HT-29 (cell line): ENCODE results near the gene PIGK. TPM values are rescaled to one million over a fixed set of nuclear protein-coding genes. Genes with fewer than 3 reads are reported as not detected.
A peak's percentile ranks its signal among the peaks of the same experiment; 100 is the strongest.
"Not testable (repeated sequence)": the region's sequence is repeated elsewhere in the genome, so short reads cannot be mapped to it uniquely, and the experiment has no call there.

Experiments
- DNase-seq: peaks from one replicate; pipeline ENCODE4 v3.0.0-alpha.2; 2015; ENCODE audit warnings: low spot score
- total RNA-seq: library from RNA; depleted of rRNA; stranded (reverse); fragments of >200 nt; shearing (Covaris generic); gene quantifications from 2 replicates; pipeline ENCODE4 v1.2.3, GENCODE V29; 2014; rRNA removed

PIGK gene
- 4.8 and 6.0 TPM in 2 replicates for total RNA-seq

DNA sequence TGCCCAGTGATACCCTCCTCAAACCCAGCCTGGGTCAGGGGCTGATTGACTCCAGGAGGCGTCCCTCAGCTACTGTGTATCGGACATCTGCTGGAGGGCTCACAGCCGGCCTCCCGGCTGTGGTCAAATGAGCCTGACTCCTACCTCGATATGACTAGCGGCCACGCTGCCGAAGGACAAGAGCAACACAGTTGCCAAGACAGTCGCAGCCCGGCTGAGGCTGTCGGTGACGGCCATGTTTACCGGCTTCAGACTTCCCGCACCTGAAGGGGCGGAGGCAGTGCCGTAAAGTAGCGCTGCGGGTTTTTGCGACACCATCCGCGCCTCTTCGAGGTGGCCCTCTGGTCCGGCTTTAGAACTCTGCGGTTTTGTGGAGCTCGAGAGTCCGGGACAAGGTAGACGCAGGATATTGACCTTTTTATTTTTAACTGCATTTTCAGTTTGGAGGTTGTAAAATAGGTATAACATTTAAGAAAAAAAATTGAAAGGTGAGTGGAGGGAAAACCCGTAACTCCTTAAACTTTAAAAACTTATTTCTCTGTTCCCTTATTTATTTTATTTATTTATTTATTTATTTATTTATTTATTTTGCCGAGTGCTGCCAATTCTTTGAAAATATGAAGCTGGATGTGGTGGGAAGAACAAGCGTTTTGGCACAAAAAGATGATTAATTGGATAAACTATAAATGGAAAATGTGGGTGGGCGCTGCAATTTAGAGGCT lies at the start of gene PIGK:
Gene PIGK, minus strand, starts transcription at position 265 of the 722 bp plus-strand sequence. Its CDS starts 28 bp downstream, at position 237.
- DNase-seq = peak; percentile 92

- DNase-seq = no peak
These were observed 47.8 kb upstream of the PIGK start for GRCh38 chr1:77267035-77267434.

GRCh38 chr1:77265180-77265579 lies 46.0 kb upstream of the PIGK start:
- no peak for DNase-seq

- no peak for DNase-seq
These were observed 44.5 kb upstream of the PIGK start for GRCh38 chr1:77263708-77264107.

DNA sequence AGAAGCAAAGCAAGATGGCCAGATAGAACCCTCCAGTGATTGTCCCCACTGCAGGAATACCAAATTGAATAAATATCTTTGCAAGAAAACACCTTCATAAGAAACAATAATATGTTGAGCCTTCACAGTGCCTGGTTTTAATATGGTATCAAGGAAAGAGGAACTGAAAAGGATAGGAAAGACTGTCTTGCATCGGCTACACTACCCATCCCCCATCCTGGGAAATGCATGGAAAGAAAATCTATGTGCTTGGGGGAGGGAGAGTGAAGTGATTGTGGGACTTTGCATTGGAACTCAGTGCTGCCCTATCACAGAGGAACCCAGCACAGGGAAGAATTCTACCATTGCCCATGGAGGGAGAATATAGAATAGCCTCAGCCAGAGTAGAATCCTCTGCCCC lies 34.0 kb upstream of the PIGK start:
- no peak for DNase-seq

GRCh38 chr1:77250126-77250525 lies 30.9 kb upstream of the PIGK start:
- DNase-seq = no peak

- DNase-seq = no peak
These were observed 26.6 kb upstream of the PIGK start for GRCh38 chr1:77245830-77246229.

DNA sequence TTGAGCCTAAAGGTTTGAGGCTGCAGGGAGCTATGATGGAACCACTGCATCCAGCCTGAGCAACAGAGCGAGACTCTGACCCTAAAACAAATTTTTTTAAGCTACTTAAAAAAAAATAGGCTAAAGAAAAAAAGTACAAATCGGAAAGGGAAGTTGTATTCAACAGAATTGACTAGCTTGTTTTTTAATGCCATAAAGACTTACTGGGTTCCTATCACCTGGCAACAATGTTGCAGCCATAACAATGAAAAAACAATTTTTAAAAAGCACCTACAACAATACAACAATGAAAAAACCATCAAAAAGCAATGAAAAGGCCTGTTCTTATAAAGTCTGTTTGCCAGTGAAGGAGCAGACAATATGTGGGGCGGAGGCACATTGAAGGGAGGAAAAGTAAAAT lies 20.1 kb upstream of the PIGK start:
- DNase-seq = no peak

DNA sequence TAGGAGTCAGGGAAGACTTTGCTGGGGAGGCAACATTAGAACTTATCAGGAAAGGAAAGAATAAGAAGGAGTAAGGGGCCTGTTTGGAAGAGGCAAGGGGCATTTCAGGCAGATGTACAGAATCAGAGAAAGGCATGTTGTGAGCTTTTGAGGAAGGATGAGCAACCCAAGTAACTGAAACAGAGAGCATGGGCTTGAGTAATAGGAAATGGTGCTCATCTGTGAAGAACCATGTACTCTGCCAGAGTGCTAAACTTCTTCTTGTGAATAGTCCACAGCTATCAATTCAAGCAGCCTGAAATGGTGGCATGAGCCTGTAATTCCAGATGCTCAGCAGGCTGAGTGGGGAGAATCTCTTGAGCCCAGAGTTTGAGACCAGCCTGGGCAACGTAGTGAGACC lies 19.2 kb upstream of the PIGK start:
- no peak for DNase-seq

DNA sequence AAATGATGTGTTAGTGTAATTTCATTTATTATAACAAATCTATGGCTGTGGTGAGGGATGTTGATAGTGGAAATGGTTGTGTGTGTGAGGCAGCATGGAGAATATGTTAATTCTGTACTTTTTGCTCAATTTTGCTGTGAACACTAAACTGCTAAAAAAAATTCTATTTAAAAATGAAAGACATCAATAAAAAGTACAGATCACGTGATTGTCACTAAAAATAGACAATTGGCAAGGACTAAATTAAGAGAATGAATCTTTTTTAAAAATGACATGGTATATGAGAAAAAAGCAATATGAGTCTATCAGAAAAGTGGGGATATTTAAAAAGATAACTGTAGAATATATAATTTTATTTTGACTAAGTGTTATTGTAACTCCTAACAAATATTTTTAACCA lies 15.7 kb upstream of the PIGK start:
- DNase-seq = no peak

DNA sequence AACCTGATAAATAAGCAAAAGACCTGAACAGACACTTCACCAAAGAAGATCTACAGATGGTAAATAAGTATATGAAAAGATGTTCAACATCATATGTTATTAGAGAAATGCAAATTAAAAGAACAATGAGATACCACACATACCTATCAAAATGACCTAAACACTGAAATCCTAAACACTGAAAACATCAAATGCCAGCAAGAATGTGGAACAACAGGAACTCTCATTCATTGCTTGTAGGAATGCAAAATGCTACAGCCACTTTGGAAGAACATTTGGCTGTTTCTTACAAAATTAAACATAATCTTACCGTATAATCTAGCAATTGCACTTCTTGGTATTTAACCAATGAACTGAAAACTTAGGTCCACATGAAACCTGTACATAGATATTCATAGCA lies 14.9 kb upstream of the PIGK start:
- no peak for DNase-seq

DNA sequence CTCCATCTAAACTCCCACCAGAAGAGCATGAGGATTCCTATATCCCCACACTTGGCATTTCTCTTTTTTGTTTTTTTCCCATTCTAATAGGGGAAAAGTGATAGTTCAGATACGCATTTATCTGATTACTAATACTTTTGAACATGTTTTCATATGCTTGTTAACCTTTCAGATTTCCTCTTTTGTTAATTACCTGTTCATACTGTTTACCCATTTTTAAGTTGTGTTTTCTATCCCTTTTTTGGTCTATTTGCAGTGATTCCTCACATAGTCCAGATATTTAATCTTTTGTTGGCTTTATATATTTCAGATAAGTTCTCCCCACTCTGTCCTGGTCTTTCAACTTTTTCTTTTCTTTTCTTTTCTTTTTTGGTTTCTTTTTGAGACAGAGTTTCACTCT lies 13.6 kb upstream of the PIGK start:
- no peak for DNase-seq

DNA sequence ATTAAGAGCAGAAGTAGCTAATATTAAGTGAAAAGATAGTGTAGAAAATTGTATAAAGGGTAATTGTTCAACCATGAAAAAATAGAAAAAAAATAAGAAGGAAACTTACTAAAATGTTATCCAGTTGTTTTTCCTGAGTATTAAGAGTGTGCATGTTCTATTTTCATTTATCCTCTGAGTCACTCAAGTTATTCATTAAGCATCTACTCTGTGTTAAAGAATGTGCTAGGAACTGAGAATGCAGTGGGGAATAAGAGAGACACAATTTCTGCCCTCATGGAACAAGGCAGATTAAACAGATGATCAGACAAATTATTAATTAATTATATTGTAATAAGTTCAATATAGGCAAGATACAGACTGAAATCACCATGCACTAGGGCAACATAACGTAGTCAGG lies 10.8 kb upstream of the PIGK start:
- DNase-seq = peak; percentile 26

GRCh38 chr1:77228836-77229235 lies 9.6 kb upstream of the PIGK start:
- peak; percentile 31 for DNase-seq

- no peak for DNase-seq
These were observed 8.2 kb upstream of the PIGK start for GRCh38 chr1:77227381-77227780.

DNA sequence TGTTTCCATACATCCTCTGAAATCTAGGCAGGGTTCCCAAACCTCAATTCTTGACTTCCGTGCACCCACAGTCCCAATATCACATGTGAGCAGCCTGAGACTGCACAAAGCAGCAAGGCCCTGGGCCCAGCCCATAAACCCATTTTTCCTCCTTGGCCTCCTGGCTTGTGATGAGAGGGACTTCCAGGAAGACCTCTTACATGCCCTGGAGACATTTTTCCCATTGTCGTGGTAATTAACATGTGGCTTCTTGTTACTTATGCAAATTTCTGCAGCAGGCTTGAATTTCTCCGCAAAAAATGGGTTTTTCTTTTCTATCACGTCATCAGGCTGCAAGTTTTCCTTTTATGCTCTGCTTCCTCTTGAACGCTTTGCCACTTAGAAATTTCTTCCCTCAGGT lies 3.3 kb upstream of the PIGK start:
- no peak for DNase-seq

GRCh38 chr1:77220687-77221463 lies 1.6 kb upstream of the PIGK start:
- DNase-seq = no peak

DNA sequence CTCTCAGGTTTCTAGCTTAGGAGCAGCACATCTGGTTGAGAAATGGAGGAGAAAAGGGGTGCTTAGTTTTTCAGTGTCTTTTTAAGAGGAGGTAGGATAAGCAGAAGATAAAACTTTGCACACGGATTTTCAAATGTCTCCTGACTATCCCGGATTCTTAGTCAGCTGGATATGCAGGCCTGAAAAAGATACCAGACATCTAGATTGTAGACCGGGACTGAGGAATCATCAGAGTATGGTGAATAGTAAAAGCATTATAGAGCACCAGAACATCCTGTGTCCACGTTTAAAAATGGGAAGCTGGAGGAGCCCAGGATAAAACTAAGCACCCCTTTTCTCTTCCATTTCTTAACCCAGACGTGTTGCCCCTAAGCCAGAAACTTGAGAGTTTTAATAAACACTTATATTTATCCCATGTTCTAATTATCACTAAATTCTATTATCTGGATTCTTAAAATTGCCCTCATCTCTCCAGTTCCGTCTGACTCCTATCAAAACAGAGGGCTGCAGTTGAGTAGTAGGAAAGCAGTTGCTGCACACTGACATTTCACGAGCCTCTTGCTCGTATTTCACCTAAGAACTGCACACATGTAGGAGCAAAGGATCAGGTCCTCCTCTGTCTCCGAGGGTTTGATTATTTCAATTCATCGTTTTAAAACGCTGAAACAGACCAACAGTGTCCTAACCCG lies 609 bp downstream of the PIGK start:
- peak; percentile 2 for DNase-seq

DNA sequence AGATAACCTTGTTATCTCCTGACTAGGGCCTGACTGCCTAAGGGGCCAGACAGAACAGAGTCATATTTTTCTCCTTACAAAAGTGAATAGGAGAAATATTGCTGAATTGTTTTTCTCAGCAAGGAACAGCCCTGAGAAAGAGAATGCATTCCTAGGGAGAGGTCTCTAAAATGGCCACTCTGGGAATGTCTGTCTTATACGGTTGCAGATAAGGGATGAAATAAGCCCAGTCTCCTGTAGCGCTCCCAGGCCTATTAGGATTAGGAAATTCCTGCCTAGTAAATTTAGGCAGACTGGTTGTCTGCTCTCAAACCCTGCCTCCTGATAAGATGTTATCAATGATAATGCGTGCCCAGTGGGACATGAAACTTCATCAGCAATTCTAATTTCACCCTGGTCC lies 15.2 kb downstream of the PIGK start:
- DNase-seq = not testable (repeated sequence)

GRCh38 chr1:77202751-77203150 lies 16.5 kb downstream of the PIGK start:
- no peak for DNase-seq

DNA sequence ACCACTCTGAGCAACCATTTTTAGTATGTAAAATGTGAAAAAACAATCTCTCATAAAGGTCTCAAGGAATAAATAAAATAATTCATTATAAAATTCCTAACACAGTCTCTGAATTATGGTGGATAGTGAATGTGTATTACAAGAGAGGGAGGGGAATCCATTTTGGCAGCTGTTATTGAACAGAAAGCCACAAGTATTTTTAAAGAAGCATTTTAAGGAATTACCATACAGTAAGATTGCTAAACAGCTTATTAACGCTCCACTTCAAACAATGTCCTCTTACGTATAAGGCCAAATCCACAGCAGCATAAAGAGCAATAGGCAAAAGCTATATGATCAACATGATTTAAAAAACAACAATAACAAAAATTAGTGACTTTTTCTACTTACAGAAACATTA lies 18.4 kb downstream of the PIGK start:
- no peak for DNase-seq

- no peak for DNase-seq
These were observed 18.9 kb downstream of the PIGK start for GRCh38 chr1:77200293-77200692.

DNA sequence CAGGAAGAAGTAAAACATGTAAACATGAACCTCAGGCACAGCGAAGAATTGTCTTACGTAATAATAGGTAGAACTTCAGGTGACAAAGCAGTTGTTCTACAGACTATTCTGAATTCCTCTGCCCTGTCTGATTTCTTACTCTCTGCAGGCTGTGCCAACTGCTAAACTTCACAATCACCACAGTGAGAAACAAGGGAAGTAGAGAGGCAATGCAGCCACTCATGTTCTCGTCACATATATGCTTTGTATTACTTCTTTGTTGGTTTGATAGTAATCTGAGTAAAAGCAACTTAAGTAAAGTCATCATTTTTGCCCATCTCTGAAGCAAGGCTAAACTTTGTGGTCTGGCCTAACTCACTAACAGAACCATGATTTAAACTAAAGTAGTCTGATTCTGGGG lies 21.9 kb downstream of the PIGK start:
- DNase-seq = no peak
